Adrenal gland (tissue), 12 donors: ENCODE measurements around the gene SMIM38. TPM values are rescaled to one million over a fixed set of nuclear protein-coding genes. Genes with fewer than 3 reads are reported as not detected.

Experiments
- DNase-seq, 7 donors: peaks; one replicate each; pipeline ENCODE4 v3.0.0-alpha.2; 2019 to 2020
- H3K27ac ChIP-seq, 5 donors: fragments of 200-600 bp; sonication (generic) in 4 of 5; 1 replicate in 3 of 5; 2 replicates in 2 of 5; pipeline versions ENCODE4 v1.5.1 to v1.8.0; 2016 to 2020; ENCODE audit warnings: mild to moderate bottlenecking in 1 of 5
- H3K27me3 ChIP-seq: fragments of 200-600 bp; 2 replicates; pipeline ENCODE4 v1.8.0; 2021
- H3K36me3 ChIP-seq, 2 donors: fragments of 200-600 bp; replicated peaks in 1 of 2; 1 replicate in 1 of 2; 2 replicates in 1 of 2; pipeline versions ENCODE4 v1.5.1 to v1.8.0; 2018 to 2022
- H3K4me1 ChIP-seq, 2 donors: fragments of 200-600 bp; replicated peaks in 1 of 2; 1 replicate in 1 of 2; 2 replicates in 1 of 2; pipeline versions ENCODE4 v1.5.1 to v1.8.0; 2018 to 2021
- H3K4me3 ChIP-seq, 4 donors: fragments of 200-600 bp; sonication (generic) in 3 of 4; one replicate each; pipeline ENCODE4 v1.5.1; 2016 to 2018
- H3K9me3 ChIP-seq, 3 donors: fragments of 200-600 bp; sonication (generic) in 1 of 3; replicated peaks in 1 of 3; 1 replicate in 2 of 3; 2 replicates in 1 of 3; pipeline versions ENCODE4 v1.5.1 to v1.8.0; 2016 to 2021
- POLR2A ChIP-seq, 2 donors: fragments of 450-650 bp; IDR thresholded peaks; one replicate each; pipeline ENCODE4 v1.6.1; 2017; ENCODE audit warnings: antibody characterized with exemption in 2 of 2, mild to moderate bottlenecking in 2 of 2, moderate library complexity in 1 of 2
- WGBS, 4 donors: extraction: QIAGEN DNeasy Blood & Tissue Kit in 2 of 4; methylation state at CpG; one replicate each; pipeline versions ENCODE4 v1.1.5 to v1.1.7; 2013 to 2017; 5-methylcytosine and 5-hydroxymethylcytosine counted together
- intact Hi-C, 2 donors: fragments of 100-400 bp; cut with DNase I; formaldehyde crosslinking; loops; one replicate each; pipeline versions ENCODE4 v1.14.1 to v1.15.0; 2022 to 2023
- polyA plus RNA-seq, 3 donors: library from polyadenylated mRNA; stranded (reverse); fragments of 200-250 nt in 2 of 3; fragments of 350-450 nt in 1 of 3; fragmentation: Illumina TruSeq in 1 of 3; extraction: RNeasy Lipid Tissue Mini Kit (QIAGEN cat#74804) in 1 of 3; gene quantifications; one replicate each; pipeline ENCODE4 v1.2.3, GENCODE V29; 2013 to 2014
- total RNA-seq, 9 donors: library from RNA; depleted of rRNA in 4 of 9; stranded (reverse); fragments of >200 nt in 4 of 9; fragments of 120-200 nt in 1 of 9; fragmentation: NEBNext Ultra II Directional in 1 of 9; extraction: Animal tissue kit (Norgen Biotek cat#: 25700) in 1 of 9; gene quantifications; one replicate each; pipeline versions ENCODE4 v1.1.0 to v1.2.4, GENCODE V29; 2013 to 2023
- TF ChIP-seq, protein P1 (sequence below), 6 experiments: fragments of 450-650 bp in 4 of 6; fragments of 200-600 bp in 2 of 6; sonication (generic) in 1 of 6; IDR thresholded peaks; 1 replicate in 5 of 6; 2 replicates in 1 of 6; pipeline versions ENCODE4 v1.5.1 to v1.8.0; 2016 to 2021; ENCODE audit warnings: antibody characterized with exemption in 6 of 6, mild to moderate bottlenecking in 2 of 6, moderate library complexity in 1 of 6
- donor health status: healthy with polysubstance abuse.
- donor health status: Bipolar disorder and iron deficiency.
- donor health status: DM: yes; HTN: yes; CAD: no.
- donor health status: DM: no; HTN: no; CAD: no.
- donor health status: DM: no; HTN: no; CAD: no.
- donor health status: DM: yes; HTN: yes; CAD: no.

SMIM38 gene
- total and polyA plus RNA-seq, 12 donors, result 0.11 to 0.33 (median 0.16) TPM; not detected in 4

DNA sequence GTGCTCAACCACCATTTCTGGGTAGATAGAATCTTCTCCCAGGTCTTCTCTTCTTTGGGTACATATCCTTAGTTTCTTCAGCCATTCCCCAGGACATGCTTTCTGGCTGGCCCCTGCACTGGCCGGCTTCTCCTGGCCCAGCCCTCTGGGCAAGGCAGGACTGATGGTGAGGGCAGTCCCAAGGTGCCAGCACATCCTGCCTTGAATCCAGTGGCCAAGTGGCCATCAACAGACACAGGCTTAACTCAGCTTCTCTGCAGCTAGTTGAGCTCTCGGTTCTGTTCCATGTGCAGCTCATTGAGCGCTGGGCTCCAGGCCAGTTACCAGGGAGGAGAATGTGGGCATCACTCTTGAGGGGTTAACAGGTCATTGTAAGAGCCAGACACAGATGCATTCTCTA is 17.6 kb downstream of the SMIM38 start:
- no peak overlapping the region for H3K27ac ChIP-seq
- TF ChIP-seq, protein P1, sequence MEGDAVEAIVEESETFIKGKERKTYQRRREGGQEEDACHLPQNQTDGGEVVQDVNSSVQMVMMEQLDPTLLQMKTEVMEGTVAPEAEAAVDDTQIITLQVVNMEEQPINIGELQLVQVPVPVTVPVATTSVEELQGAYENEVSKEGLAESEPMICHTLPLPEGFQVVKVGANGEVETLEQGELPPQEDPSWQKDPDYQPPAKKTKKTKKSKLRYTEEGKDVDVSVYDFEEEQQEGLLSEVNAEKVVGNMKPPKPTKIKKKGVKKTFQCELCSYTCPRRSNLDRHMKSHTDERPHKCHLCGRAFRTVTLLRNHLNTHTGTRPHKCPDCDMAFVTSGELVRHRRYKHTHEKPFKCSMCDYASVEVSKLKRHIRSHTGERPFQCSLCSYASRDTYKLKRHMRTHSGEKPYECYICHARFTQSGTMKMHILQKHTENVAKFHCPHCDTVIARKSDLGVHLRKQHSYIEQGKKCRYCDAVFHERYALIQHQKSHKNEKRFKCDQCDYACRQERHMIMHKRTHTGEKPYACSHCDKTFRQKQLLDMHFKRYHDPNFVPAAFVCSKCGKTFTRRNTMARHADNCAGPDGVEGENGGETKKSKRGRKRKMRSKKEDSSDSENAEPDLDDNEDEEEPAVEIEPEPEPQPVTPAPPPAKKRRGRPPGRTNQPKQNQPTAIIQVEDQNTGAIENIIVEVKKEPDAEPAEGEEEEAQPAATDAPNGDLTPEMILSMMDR (IDR thresholded peaks at IDR 0.05), result no peak
- TF ChIP-seq POLR2A (IDR thresholded peaks at IDR 0.05), result no peak
- no peak for DNase-seq
- no peaks in the 10 kb centered on the region for H3K36me3 ChIP-seq
- H3K27me3 ChIP-seq, result no peaks in the 10 kb centered on the region
- WGBS, 4 donors, result 84 to 100% (median 96%) methylated on average over 2 to 3 of the region's 3 CpGs
- intact Hi-C loops, result no loop called here
- H3K9me3 ChIP-seq, result no peaks in the 10 kb centered on the region
- no peak overlapping the region for H3K4me3 ChIP-seq
- no peaks in the 10 kb centered on the region for H3K4me1 ChIP-seq

DNA sequence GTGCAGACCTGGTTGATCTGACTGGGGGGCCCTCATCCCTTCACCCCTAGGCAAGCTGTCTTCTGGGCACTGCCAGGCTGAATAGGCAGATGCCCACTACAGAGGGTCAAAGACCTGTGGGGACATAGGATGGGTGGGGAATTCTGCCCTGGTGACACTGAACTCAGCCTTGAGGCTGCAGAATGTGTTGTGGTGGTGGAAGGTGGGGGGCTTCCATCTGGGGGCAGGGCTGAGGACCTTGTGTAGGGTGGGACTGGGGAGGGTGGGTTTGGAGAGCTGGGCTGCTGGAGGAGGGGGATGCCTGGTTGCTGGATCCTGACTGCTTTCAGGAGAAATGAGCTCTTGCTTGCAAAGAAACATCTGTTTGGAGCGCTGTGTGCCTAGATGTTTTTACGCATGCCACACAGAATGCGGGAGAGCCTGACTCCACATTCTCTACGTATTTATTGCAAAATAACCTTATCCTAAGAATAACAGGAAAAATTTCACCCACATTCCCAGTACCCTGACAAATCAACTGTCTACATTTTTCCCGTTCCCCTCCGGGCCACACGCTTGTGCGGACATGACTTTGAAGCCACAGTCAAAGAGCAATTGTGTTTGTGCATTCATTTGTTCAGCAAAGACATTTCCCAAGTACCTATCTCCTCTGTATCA is 18.3 kb downstream of the SMIM38 start:
- Histone ChIP-seq H3K4me3 (no peak overlapping the region), H3K4me1 (no peaks in the 10 kb centered on the region), H3K9me3 (no peaks in the 10 kb centered on the region), H3K27me3 (no peaks in the 10 kb centered on the region), H3K27ac (no peak overlapping the region), H3K36me3 (no peaks in the 10 kb centered on the region)
- WGBS, 4 donors, result 80 to 91% (median 89%) methylated on average over 8 of the region's 8 CpGs
- no peak for TF ChIP-seq POLR2A (IDR thresholded peaks at IDR 0.05)
- TF ChIP-seq, protein P1 (IDR thresholded peaks at IDR 0.05), result no peak
- no peak for DNase-seq
- intact Hi-C loops, result no loop called here

DNA sequence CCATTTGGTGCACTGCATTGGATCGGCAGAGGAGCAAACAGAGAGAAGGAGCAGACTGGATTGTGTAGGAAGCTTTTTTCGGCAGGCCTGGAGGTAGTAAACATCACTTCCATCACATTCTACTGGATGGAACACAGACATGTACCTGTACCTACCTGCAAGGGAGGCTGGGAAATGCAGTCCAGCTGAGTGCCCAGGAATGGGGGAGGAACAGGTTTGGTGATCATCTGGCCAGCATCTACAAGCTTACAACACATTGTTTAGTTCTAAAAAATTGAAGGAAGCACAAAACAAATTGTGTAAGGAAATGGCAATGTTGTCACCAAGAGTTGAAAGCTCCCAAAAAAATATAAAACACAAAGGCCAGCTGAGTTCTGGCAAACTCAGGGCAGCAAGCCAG is 19.1 kb downstream of the SMIM38 start:
- H3K27ac ChIP-seq, result no peak overlapping the region
- H3K9me3 ChIP-seq, result no peaks in the 10 kb centered on the region
- no peaks in the 10 kb centered on the region for H3K36me3 ChIP-seq
- WGBS, 4 donors, result 81 to 96% (median 90%) methylated on average over 2 of the region's 2 CpGs
- no peak for DNase-seq
- TF ChIP-seq, protein P1 (IDR thresholded peaks at IDR 0.05), result no peak
- no peak for TF ChIP-seq POLR2A (IDR thresholded peaks at IDR 0.05)
- H3K4me1 ChIP-seq, result no peaks in the 10 kb centered on the region
- H3K27me3 ChIP-seq, result no peaks in the 10 kb centered on the region
- intact Hi-C loops, result no loop called here
- H3K4me3 ChIP-seq, result no peak overlapping the region

DNA sequence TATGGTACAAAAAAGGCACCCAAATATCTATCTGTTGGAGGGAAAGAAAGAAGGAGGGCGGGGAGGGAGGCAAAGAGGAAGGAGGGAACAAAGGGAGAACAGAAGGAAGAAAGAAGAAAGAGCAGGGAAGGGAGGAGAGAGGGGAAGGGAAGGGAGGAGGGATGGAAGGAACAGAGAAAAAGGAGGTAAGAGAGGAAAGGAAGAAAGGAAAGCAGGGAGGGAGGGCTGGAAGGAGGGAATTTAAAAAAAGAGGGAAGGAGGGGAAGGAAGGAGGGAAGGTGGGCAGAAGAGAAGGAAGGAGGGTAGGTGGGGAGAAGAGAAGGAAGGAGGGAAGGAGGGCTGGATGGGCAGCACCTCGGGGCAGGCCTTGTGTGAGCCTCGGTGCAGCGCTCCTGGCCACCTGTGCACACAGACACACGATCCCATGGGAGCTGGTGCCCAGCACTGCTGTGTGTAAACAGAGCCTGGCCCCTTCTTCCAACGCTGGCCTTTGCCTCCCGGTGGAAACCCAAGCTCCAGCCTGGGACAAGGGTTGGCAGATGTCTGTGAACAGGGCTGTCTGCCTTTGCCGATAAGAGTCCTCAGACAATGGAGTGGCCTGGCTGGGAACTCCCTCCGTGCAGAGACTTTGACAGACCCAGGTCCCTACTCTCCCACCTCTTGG is 23.2 kb downstream of the SMIM38 start:
- no peaks in the 10 kb centered on the region for H3K4me1 ChIP-seq
- H3K27me3 ChIP-seq, result no peaks in the 10 kb centered on the region
- 80 to 84% (median 83%) methylated on average over 5 to 9 of the region's 9 CpGs for WGBS, 4 donors
- H3K27ac ChIP-seq, result no peak overlapping the region
- TF ChIP-seq, protein P1 (IDR thresholded peaks at IDR 0.05), result no peak
- TF ChIP-seq POLR2A (IDR thresholded peaks at IDR 0.05), result no peak
- no peak overlapping the region for H3K4me3 ChIP-seq
- no peaks in the 10 kb centered on the region for H3K9me3 ChIP-seq
- DNase-seq, result no peak
- intact Hi-C loops, result no loop called here
- H3K36me3 ChIP-seq, result no peaks in the 10 kb centered on the region
